CD4-positive, CD25-positive, alpha-beta regulatory T cell (primary cell): ENCODE measurements around the gene POLR2E. TPM values are rescaled to one million over a fixed set of nuclear protein-coding genes. Genes with fewer than 3 reads are reported as not detected.

ENCODE experiments used
- ATAC-seq, 2 donors: fragments of 150-1000 bp; cut with Tn5 transposase; one replicate each; pipeline ENCODE4 v1.10.0; 2021; ENCODE audit warnings: low read depth in 2 of 2, moderate number of reproducible peaks in 2 of 2, moderate library complexity in 1 of 2
- DNase-seq, 3 donors: peaks; one replicate each; pipeline versions ENCODE4 v3.0.0 to v3.0.0-alpha.2; 2012 to 2022; ENCODE audit warnings: mixed read lengths in 1 of 3
- H3K27ac ChIP-seq: one replicate; pipeline ENCODE4 v1.7.0; 2013; ENCODE audit warnings: mild to moderate bottlenecking, low read length; ENCODE audit not compliant: insufficient read depth, poor library complexity, severe bottlenecking
- H3K27me3 ChIP-seq: one replicate; pipeline ENCODE4 v1.7.0; 2013; ENCODE audit warnings: low read length; ENCODE audit not compliant: control insufficient read depth, insufficient read depth
- H3K36me3 ChIP-seq: one replicate; pipeline ENCODE4 v1.7.0; 2013; ENCODE audit warnings: mild to moderate bottlenecking, low read length, moderate library complexity; ENCODE audit not compliant: control insufficient read depth, insufficient read depth
- H3K4me1 ChIP-seq: 2 replicates; pipeline ENCODE4 v1.7.0; 2013; ENCODE audit warnings: mild to moderate bottlenecking, low read length; ENCODE audit not compliant: insufficient read depth, control insufficient read depth, poor library complexity, severe bottlenecking
- H3K4me3 ChIP-seq: one replicate; pipeline ENCODE4 v1.7.0; 2013; ENCODE audit warnings: low read depth, mild to moderate bottlenecking, low read length, moderate library complexity
- H3K9me3 ChIP-seq, 2 experiments: 1 replicate in 1 of 2; 2 replicates in 1 of 2; pipeline ENCODE4 v1.7.0; 2013; ENCODE audit warnings: low read length in 2 of 2, mild to moderate bottlenecking in 1 of 2, moderate library complexity in 1 of 2; ENCODE audit not compliant: control insufficient read depth in 2 of 2
- H3K27ac Mint-ChIP-seq, 3 donors: one replicate each; pipeline ENCODE4 v1.8.0; 2020 to 2022; ENCODE audit warnings: mild to moderate bottlenecking in 3 of 3, mixed read lengths in 3 of 3, moderate library complexity in 2 of 3
- H3K27me3 Mint-ChIP-seq: one replicate; pipeline ENCODE4 v1.8.0; 2022; ENCODE audit warnings: mild to moderate bottlenecking, mixed read lengths
- H3K36me3 Mint-ChIP-seq: one replicate; pipeline ENCODE4 v1.8.0; 2020; ENCODE audit warnings: mixed read lengths
- H3K4me1 Mint-ChIP-seq, 4 donors: one replicate each; pipeline ENCODE4 v1.8.0; 2020 to 2022; ENCODE audit warnings: mixed read lengths in 4 of 4, mild to moderate bottlenecking in 1 of 4
- H3K4me3 Mint-ChIP-seq, 4 donors: one replicate each; pipeline ENCODE4 v1.8.0; 2020 to 2022; ENCODE audit warnings: mild to moderate bottlenecking in 4 of 4, mixed read lengths in 4 of 4, moderate library complexity in 3 of 4
- H3K9me3 Mint-ChIP-seq, 7 donors: one replicate each; pipeline ENCODE4 v1.8.0; 2020 to 2022; ENCODE audit warnings: mixed read lengths in 7 of 7, mild to moderate bottlenecking in 3 of 7, moderate library complexity in 2 of 7
- polyA plus RNA-seq, 4 donors: library from polyadenylated mRNA; unstranded; fragments of 300-500 nt; fragmentation: Illumina TruSeq; gene quantifications; one replicate each; pipeline ENCODE4 v1.2.3, GENCODE V29; 2021
- total RNA-seq: library from RNA; stranded (reverse); gene quantifications from one replicate; pipeline ENCODE4 v1.2.3, GENCODE V29; 2022

Gene POLR2E
- total RNA-seq (72.4 TPM), polyA plus RNA-seq (100 to 1,000 TPM; 120 to 145 (median 133) TPM)

DNA sequence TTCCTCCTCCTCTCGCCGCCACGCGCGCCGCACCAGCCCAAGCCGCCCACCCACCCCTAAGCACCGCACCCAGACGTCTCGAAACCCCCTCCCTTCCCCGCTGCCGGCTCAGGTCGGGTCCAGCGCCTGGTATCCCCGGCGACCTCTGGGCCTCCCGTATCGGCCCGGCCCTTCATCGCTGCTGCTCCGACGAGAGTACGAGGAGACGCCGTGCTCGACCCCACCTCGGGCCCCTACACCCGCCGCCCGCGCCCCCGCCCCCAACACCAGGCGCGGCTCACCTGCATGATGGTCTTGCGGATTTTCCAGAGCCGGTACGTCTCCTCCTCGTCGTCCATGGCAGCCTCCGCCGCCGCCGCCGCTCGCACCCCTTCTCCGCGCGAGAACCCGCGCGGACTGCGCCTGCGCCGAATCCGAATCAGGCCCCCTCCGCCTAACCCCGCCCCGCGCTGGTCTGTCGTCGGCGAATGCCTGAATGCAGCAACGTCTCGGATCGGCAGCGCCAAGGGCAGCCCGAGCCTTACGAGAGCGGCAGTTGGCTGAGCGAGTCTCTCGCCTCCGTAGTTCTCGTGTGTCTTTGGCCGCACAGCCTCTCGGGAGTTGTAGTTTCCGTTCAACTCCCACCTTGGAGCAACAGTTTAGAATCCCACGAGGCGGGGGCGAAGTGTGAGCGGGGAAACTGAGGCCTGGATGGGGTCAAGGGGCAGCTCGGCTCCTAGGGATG, at the start of gene POLR2E:
Gene POLR2E (minus strand): TSS at position 398 of the 724 bp plus-strand sequence. CDS start 60 bp downstream, at position 338.
- Mint-ChIP-seq H3K9me3 (peaks cover 0 to 3% (median 0%) of the 10 kb centered on the region in 7 donors), H3K27ac (peak within 1 kb of the TSS; percentile 86 to 94 (median 93)), H3K27me3 (peaks cover 6% of the 10 kb centered on the region), H3K4me1 (peaks cover 4 to 53% (median 18%) of the 10 kb centered on the region in 4 donors), H3K4me3 (peak within 1 kb of the TSS; percentile 89 to 96 (median 91)), H3K36me3 (no peaks in the 10 kb centered on the region)
- Histone ChIP-seq H3K36me3 (no peaks in the 10 kb centered on the region), H3K9me3 (no peaks in the 10 kb centered on the region), H3K4me3 (peak within 1 kb of the TSS; percentile 64), H3K27ac (peak within 1 kb of the TSS; percentile 84), H3K27me3 (no peaks in the 10 kb centered on the region), H3K4me1 (peaks cover 44% of the 10 kb centered on the region)
- ATAC-seq: peak; percentile 98
- peak; percentile 96 to 98 (median 98) for DNase-seq

DNA sequence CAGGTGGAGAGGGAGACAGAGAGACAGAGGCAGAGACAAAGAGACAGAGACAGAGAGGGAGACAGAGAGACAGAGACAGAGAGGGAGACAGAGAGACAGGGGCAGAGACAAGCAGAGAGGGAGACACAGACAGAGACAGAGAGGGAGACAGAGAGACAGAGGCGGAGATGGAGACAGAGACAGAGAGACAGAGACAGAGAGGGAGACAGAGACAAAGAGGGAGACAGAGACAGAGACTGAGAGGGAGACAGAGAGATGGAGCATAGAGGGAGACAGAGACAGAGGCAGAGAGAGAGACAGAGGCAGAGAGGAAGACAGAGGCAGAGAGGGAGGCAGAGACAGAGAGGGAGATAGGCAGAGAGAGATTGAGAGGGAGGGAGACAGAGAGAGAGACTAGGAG, 49.6 kb upstream of the POLR2E start:
- Histone ChIP-seq H3K4me3 (no peak overlapping the region), H3K36me3 (peaks cover 11% of the 10 kb centered on the region), H3K27me3 (no peaks in the 10 kb centered on the region), H3K27ac (no peak overlapping the region), H3K9me3 (no peaks in the 10 kb centered on the region), H3K4me1 (no peaks in the 10 kb centered on the region)
- Mint-ChIP-seq H3K4me1 (peaks cover 0 to 10% (median 6%) of the 10 kb centered on the region in 4 donors), H3K9me3 (peaks cover 0 to 4% (median 0%) of the 10 kb centered on the region in 7 donors), H3K4me3 (no peak overlapping the region), H3K36me3 (peaks cover 25% of the 10 kb centered on the region), H3K27ac (peak overlapping the region in 2 of 3 donors; percentile 78 to 89), H3K27me3 (no peaks in the 10 kb centered on the region)
- no peak for ATAC-seq
- DNase-seq: no peak

GRCh38 chr19:1143828-1144399, 48.7 kb upstream of the POLR2E start:
- peaks cover 0 to 12% (median 8%) of the 10 kb centered on the region in 4 donors for H3K4me1 Mint-ChIP-seq

DNA sequence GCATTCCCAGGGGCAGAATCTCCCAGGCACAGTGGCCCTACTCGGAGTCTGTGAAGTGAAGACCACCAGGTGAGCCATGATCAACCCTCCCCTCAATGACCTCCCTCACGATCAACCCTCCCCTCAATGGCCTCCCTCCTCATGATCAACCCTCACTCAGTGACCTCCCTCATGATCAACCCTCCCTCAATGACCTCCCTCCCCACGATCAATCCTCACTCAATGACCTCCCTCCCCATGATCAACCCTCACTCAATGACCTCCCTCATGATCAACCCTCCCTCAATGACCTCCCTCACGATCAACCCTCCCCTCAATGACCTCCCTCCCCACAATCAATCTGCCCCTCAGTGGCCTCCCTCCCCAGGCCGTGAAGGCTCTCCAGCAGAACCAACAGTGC, 46.8 kb upstream of the POLR2E start:
- no peak for ATAC-seq

More at GRCh38 chr19:1143828-1144399, 48.7 kb upstream of the POLR2E start:
- Mint-ChIP-seq H3K9me3 (peaks cover 0 to 4% (median 0%) of the 10 kb centered on the region in 7 donors), H3K27ac (no peak overlapping the region), H3K36me3 (peaks cover 27% of the 10 kb centered on the region), H3K4me3 (no peak overlapping the region), H3K27me3 (no peaks in the 10 kb centered on the region)
- Histone ChIP-seq H3K27ac (no peak overlapping the region), H3K36me3 (peaks cover 11% of the 10 kb centered on the region), H3K27me3 (no peaks in the 10 kb centered on the region), H3K4me3 (no peak overlapping the region), H3K9me3 (no peaks in the 10 kb centered on the region), H3K4me1 (no peaks in the 10 kb centered on the region)
- DNase-seq (no peak), ATAC-seq (no peak)

DNA sequence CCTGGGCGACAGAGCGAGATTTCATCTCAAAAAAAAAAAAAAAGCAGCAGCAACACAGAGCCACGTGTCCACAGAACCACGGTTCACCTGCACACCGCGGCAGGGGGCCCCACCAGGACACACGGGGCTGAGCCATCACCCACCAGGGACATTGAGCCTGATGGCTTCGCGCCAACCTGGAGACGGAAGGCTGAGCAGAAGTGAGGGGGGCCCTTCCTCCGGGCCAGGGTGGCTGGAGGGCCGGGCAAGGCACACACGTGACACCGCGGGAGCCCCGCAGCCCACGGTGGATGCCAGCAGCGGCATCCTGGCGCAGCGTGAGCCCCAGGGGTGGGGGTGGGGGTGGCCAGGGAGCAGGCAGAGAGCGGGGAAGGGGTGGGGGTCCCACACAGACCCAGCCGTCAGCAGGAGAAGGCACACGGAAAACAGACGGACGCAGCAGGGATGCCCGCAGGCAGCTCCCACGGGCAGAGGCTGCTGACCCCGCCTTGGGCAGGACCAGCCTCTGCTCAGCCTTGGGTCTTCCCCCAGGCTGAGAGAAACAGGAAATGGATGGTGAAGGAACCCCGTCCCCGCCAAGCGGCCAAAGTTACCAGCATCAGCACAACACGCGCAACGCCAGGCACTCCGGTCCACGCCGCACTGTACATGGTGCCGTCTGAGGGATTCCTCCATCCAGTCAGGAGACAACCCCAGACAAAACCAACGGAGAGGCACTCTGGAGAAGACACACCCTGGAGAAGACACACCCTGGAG, 45.3 kb upstream of the POLR2E start:
- H3K4me3 Mint-ChIP-seq: no peak overlapping the region
- peak in 1 of 2 donors; percentile 5 for ATAC-seq
- no peak for DNase-seq
- Histone ChIP-seq H3K9me3 (no peaks in the 10 kb centered on the region), H3K4me1 (peaks cover 12% of the 10 kb centered on the region), H3K27me3 (no peaks in the 10 kb centered on the region), H3K27ac (no peak overlapping the region), H3K4me3 (no peak overlapping the region), H3K36me3 (peaks cover 9% of the 10 kb centered on the region)
- peaks cover 0 to 4% (median 0%) of the 10 kb centered on the region in 7 donors for H3K9me3 Mint-ChIP-seq
- H3K27me3 Mint-ChIP-seq: no peaks in the 10 kb centered on the region
- peaks cover 27% of the 10 kb centered on the region for H3K36me3 Mint-ChIP-seq
- no peak overlapping the region for H3K27ac Mint-ChIP-seq
- H3K4me1 Mint-ChIP-seq: peaks cover 0 to 25% (median 14%) of the 10 kb centered on the region in 4 donors

More for the DNA sequence above, 46.8 kb upstream of the POLR2E start:
- Histone ChIP-seq H3K36me3 (peaks cover 11% of the 10 kb centered on the region), H3K4me1 (no peaks in the 10 kb centered on the region), H3K4me3 (no peak overlapping the region), H3K27ac (no peak overlapping the region), H3K9me3 (no peaks in the 10 kb centered on the region), H3K27me3 (no peaks in the 10 kb centered on the region)
- H3K27ac Mint-ChIP-seq: peak overlapping the region in 2 of 3 donors; percentile 9
- DNase-seq: no peak
- H3K4me1 Mint-ChIP-seq: peaks cover 0 to 15% (median 10%) of the 10 kb centered on the region in 4 donors
- H3K27me3 Mint-ChIP-seq: no peaks in the 10 kb centered on the region
- H3K4me3 Mint-ChIP-seq: no peak overlapping the region
- peaks cover 0 to 4% (median 0%) of the 10 kb centered on the region in 7 donors for H3K9me3 Mint-ChIP-seq
- peaks cover 27% of the 10 kb centered on the region for H3K36me3 Mint-ChIP-seq

GRCh38 chr19:1139126-1139525, 44.0 kb upstream of the POLR2E start:
- no peak overlapping the region for H3K27ac Mint-ChIP-seq

GRCh38 chr19:1138121-1138520, 42.9 kb upstream of the POLR2E start:
- Mint-ChIP-seq H3K27me3 (no peaks in the 10 kb centered on the region), H3K9me3 (peaks cover 0 to 4% (median 0%) of the 10 kb centered on the region in 7 donors), H3K4me3 (no peak overlapping the region), H3K27ac (peak overlapping the region in 1 of 3 donors; percentile 9), H3K4me1 (peaks cover 0 to 34% (median 15%) of the 10 kb centered on the region in 4 donors), H3K36me3 (peaks cover 14% of the 10 kb centered on the region)
- Histone ChIP-seq H3K9me3 (no peaks in the 10 kb centered on the region), H3K4me1 (peaks cover 21% of the 10 kb centered on the region), H3K36me3 (peaks cover 5% of the 10 kb centered on the region), H3K4me3 (no peak overlapping the region), H3K27ac (no peak overlapping the region), H3K27me3 (no peaks in the 10 kb centered on the region)
- no peak for DNase-seq
- no peak for ATAC-seq

More at GRCh38 chr19:1139126-1139525, 44.0 kb upstream of the POLR2E start:
- Histone ChIP-seq H3K4me1 (peaks cover 13% of the 10 kb centered on the region), H3K36me3 (peaks cover 9% of the 10 kb centered on the region), H3K9me3 (no peaks in the 10 kb centered on the region), H3K4me3 (no peak overlapping the region), H3K27ac (no peak overlapping the region), H3K27me3 (no peaks in the 10 kb centered on the region)
- no peak for DNase-seq
- no peak for ATAC-seq
- peaks cover 0 to 27% (median 12%) of the 10 kb centered on the region in 4 donors for H3K4me1 Mint-ChIP-seq
- H3K9me3 Mint-ChIP-seq: peaks cover 0 to 4% (median 0%) of the 10 kb centered on the region in 7 donors
- H3K36me3 Mint-ChIP-seq: peaks cover 20% of the 10 kb centered on the region
- H3K4me3 Mint-ChIP-seq: peak overlapping the region in 1 of 4 donors; percentile 18
- H3K27me3 Mint-ChIP-seq: no peaks in the 10 kb centered on the region
